GM19395 (cell line): ENCODE results near the gene SLC25A11.
"Not testable (repeated sequence)": the region's sequence is repeated elsewhere in the genome, so short reads cannot be mapped to it uniquely, and the experiment has no call there.

ENCODE experiments used
- ATAC-seq: cut with Tn5 transposase; IDR thresholded peaks from one replicate; pipeline ENCODE4 v1.9.1; 2021; ENCODE audit warnings: mild to moderate bottlenecking, moderate library complexity; ENCODE audit not compliant: unreplicated experiment

Gene SLC25A11

GRCh38 chr17:4920351-4921048 lies 19.3 kb downstream of the SLC25A11 start:
- ATAC-seq, result no peak

- no peak for ATAC-seq
Observed at GRCh38 chr17:4919511-4920047, 20.3 kb downstream of the SLC25A11 start.

GRCh38 chr17:4914551-4914950 lies 25.3 kb downstream of the SLC25A11 start:
- not testable (repeated sequence) for ATAC-seq

- ATAC-seq, result no peak
Observed at GRCh38 chr17:4913994-4914393, 25.9 kb downstream of the SLC25A11 start.

GRCh38 chr17:4908711-4909496 lies 30.9 kb downstream of the SLC25A11 start:
- no peak for ATAC-seq

- ATAC-seq, result no peak
Observed at GRCh38 chr17:4908301-4908700, 31.5 kb downstream of the SLC25A11 start.

- not testable (repeated sequence) for ATAC-seq
Observed at GRCh38 chr17:4906642-4907041, 33.2 kb downstream of the SLC25A11 start.

- ATAC-seq, result no peak
Observed at GRCh38 chr17:4903051-4903818, 36.6 kb downstream of the SLC25A11 start, which contains the start of gene CHRNE. Gene CHRNE, minus strand, starts transcription at chr17:4903098. Its CDS starts 35 bp downstream, at chr17:4903063.

- no peak for ATAC-seq
Observed at GRCh38 chr17:4902540-4902939, 37.3 kb downstream of the SLC25A11 start.

- no peak for ATAC-seq
Observed at GRCh38 chr17:4901648-4902344, 38.0 kb downstream of the SLC25A11 start.

- no peak for ATAC-seq
Observed at GRCh38 chr17:4901108-4901647, 38.7 kb downstream of the SLC25A11 start.

- no peak for ATAC-seq
Observed at GRCh38 chr17:4900231-4901107, 39.4 kb downstream of the SLC25A11 start.

GRCh38 chr17:4899341-4900230 lies 40.3 kb downstream of the SLC25A11 start, which contains the start of gene C17orf107:
Gene C17orf107, plus strand, starts transcription at chr17:4899536. Its CDS starts 227 bp downstream, at chr17:4899763.
- no peak for ATAC-seq

- no peak for ATAC-seq
Observed at GRCh38 chr17:4898927-4899326, 40.9 kb downstream of the SLC25A11 start.

GRCh38 chr17:4898351-4898750 lies 41.5 kb downstream of the SLC25A11 start:
- no peak for ATAC-seq

- no peak for ATAC-seq
Observed at GRCh38 chr17:4897785-4898184, 42.1 kb downstream of the SLC25A11 start.

GRCh38 chr17:4897198-4897687 lies 42.6 kb downstream of the SLC25A11 start:
- no peak for ATAC-seq
